ENCODE results near the gene PCGF2. TPM values are rescaled to one million over a fixed set of nuclear protein-coding genes. Genes with fewer than 3 reads are reported as not detected.
A peak's percentile ranks its signal among the peaks of the same experiment; 100 is the strongest.

The PCGF2 gene
- total and polyA plus RNA-seq, 9 of the 15 experiments (the other 6 are each of a cell fraction or from before 2014, with no cell fraction given): 1.3 to 33.4 (median 7.0) TPM

DNA sequence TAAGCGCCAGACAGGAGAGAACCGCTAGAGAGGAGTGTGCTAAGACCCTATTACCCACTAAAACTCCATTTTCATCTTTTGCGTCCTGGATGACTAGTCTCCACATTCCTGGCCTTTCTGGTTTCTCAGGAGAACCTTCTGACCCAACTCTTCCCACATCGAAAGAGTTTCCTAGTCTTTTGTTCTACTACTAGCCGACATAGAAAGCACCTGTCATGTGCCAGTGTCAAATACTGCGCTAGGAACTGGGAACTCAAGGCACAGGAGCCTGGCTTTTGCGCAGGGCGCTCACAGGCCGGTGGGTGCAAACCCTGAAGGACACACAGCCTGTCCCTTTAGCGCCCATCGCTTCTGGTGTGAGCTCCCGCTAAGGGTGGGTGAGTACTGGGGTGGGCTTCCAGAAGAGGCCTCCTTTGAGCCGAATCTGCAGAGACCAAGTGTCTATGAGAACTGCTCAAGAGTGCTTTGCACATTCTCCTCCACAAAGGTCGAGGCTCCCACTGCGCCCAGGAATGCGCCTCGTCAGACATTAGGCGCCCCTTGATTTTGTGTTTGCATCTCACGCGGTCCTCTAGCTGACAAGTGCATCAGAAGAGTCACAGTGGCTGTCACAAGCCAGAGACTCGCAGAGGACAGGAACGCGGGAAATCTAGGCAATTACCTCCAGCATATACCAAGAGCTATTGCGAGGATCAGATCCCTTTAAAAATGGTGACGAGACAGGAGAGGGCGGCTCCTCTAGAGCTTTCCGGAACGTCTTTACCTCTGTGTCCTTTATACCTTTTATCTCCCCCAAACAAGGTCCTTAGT is 2.4 kb upstream of the PCGF2 start (continued):
- TF ChIP-seq, protein P1, sequence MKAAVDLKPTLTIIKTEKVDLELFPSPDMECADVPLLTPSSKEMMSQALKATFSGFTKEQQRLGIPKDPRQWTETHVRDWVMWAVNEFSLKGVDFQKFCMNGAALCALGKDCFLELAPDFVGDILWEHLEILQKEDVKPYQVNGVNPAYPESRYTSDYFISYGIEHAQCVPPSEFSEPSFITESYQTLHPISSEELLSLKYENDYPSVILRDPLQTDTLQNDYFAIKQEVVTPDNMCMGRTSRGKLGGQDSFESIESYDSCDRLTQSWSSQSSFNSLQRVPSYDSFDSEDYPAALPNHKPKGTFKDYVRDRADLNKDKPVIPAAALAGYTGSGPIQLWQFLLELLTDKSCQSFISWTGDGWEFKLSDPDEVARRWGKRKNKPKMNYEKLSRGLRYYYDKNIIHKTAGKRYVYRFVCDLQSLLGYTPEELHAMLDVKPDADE (conservative IDR thresholded peaks at IDR 0.05; ENCODE audit: control insufficient read depth, low read depth, low read length): no peak
- TF ChIP-seq, protein P2, sequence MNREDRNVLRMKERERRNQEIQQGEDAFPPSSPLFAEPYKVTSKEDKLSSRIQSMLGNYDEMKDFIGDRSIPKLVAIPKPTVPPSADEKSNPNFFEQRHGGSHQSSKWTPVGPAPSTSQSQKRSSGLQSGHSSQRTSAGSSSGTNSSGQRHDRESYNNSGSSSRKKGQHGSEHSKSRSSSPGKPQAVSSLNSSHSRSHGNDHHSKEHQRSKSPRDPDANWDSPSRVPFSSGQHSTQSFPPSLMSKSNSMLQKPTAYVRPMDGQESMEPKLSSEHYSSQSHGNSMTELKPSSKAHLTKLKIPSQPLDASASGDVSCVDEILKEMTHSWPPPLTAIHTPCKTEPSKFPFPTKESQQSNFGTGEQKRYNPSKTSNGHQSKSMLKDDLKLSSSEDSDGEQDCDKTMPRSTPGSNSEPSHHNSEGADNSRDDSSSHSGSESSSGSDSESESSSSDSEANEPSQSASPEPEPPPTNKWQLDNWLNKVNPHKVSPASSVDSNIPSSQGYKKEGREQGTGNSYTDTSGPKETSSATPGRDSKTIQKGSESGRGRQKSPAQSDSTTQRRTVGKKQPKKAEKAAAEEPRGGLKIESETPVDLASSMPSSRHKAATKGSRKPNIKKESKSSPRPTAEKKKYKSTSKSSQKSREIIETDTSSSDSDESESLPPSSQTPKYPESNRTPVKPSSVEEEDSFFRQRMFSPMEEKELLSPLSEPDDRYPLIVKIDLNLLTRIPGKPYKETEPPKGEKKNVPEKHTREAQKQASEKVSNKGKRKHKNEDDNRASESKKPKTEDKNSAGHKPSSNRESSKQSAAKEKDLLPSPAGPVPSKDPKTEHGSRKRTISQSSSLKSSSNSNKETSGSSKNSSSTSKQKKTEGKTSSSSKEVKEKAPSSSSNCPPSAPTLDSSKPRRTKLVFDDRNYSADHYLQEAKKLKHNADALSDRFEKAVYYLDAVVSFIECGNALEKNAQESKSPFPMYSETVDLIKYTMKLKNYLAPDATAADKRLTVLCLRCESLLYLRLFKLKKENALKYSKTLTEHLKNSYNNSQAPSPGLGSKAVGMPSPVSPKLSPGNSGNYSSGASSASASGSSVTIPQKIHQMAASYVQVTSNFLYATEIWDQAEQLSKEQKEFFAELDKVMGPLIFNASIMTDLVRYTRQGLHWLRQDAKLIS (CRISPR knock-in tag; IDR thresholded peaks at IDR 0.05): no peak
- no peak for TF ChIP-seq CREBBP (IDR thresholded peaks at IDR 0.05; ENCODE audit: low read depth, low read length)
- no peak for TF ChIP-seq SAFB2 (IDR thresholded peaks at IDR 0.05; ENCODE audit: borderline replicate concordance, low read depth, low read length, severe bottlenecking)
- TF ChIP-seq, protein P3, sequence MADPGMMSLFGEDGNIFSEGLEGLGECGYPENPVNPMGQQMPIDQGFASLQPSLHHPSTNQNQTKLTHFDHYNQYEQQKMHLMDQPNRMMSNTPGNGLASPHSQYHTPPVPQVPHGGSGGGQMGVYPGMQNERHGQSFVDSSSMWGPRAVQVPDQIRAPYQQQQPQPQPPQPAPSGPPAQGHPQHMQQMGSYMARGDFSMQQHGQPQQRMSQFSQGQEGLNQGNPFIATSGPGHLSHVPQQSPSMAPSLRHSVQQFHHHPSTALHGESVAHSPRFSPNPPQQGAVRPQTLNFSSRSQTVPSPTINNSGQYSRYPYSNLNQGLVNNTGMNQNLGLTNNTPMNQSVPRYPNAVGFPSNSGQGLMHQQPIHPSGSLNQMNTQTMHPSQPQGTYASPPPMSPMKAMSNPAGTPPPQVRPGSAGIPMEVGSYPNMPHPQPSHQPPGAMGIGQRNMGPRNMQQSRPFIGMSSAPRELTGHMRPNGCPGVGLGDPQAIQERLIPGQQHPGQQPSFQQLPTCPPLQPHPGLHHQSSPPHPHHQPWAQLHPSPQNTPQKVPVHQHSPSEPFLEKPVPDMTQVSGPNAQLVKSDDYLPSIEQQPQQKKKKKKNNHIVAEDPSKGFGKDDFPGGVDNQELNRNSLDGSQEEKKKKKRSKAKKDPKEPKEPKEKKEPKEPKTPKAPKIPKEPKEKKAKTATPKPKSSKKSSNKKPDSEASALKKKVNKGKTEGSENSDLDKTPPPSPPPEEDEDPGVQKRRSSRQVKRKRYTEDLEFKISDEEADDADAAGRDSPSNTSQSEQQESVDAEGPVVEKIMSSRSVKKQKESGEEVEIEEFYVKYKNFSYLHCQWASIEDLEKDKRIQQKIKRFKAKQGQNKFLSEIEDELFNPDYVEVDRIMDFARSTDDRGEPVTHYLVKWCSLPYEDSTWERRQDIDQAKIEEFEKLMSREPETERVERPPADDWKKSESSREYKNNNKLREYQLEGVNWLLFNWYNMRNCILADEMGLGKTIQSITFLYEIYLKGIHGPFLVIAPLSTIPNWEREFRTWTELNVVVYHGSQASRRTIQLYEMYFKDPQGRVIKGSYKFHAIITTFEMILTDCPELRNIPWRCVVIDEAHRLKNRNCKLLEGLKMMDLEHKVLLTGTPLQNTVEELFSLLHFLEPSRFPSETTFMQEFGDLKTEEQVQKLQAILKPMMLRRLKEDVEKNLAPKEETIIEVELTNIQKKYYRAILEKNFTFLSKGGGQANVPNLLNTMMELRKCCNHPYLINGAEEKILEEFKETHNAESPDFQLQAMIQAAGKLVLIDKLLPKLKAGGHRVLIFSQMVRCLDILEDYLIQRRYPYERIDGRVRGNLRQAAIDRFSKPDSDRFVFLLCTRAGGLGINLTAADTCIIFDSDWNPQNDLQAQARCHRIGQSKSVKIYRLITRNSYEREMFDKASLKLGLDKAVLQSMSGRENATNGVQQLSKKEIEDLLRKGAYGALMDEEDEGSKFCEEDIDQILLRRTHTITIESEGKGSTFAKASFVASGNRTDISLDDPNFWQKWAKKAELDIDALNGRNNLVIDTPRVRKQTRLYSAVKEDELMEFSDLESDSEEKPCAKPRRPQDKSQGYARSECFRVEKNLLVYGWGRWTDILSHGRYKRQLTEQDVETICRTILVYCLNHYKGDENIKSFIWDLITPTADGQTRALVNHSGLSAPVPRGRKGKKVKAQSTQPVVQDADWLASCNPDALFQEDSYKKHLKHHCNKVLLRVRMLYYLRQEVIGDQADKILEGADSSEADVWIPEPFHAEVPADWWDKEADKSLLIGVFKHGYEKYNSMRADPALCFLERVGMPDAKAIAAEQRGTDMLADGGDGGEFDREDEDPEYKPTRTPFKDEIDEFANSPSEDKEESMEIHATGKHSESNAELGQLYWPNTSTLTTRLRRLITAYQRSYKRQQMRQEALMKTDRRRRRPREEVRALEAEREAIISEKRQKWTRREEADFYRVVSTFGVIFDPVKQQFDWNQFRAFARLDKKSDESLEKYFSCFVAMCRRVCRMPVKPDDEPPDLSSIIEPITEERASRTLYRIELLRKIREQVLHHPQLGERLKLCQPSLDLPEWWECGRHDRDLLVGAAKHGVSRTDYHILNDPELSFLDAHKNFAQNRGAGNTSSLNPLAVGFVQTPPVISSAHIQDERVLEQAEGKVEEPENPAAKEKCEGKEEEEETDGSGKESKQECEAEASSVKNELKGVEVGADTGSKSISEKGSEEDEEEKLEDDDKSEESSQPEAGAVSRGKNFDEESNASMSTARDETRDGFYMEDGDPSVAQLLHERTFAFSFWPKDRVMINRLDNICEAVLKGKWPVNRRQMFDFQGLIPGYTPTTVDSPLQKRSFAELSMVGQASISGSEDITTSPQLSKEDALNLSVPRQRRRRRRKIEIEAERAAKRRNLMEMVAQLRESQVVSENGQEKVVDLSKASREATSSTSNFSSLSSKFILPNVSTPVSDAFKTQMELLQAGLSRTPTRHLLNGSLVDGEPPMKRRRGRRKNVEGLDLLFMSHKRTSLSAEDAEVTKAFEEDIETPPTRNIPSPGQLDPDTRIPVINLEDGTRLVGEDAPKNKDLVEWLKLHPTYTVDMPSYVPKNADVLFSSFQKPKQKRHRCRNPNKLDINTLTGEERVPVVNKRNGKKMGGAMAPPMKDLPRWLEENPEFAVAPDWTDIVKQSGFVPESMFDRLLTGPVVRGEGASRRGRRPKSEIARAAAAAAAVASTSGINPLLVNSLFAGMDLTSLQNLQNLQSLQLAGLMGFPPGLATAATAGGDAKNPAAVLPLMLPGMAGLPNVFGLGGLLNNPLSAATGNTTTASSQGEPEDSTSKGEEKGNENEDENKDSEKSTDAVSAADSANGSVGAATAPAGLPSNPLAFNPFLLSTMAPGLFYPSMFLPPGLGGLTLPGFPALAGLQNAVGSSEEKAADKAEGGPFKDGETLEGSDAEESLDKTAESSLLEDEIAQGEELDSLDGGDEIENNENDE (IDR thresholded peaks at IDR 0.05; ENCODE audit: low read depth, low read length): no peak
- TF ChIP-seq, protein P4, sequence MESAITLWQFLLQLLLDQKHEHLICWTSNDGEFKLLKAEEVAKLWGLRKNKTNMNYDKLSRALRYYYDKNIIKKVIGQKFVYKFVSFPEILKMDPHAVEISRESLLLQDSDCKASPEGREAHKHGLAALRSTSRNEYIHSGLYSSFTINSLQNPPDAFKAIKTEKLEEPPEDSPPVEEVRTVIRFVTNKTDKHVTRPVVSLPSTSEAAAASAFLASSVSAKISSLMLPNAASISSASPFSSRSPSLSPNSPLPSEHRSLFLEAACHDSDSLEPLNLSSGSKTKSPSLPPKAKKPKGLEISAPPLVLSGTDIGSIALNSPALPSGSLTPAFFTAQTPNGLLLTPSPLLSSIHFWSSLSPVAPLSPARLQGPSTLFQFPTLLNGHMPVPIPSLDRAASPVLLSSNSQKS (CRISPR knock-in tag; IDR thresholded peaks at IDR 0.05): no peak
- TF ChIP-seq SIN3A (IDR thresholded peaks at IDR 0.05; ENCODE audit: borderline replicate concordance in 2 of 2, control insufficient read depth in 1 of 2, low read depth in 2 of 2, low read length in 2 of 2): peak; percentile 52 to 83; a peak in 3 of 4 replicates

Data from K562 (cell line).